OCI-M2 (cell line): ENCODE data around the gene CROCC2.

Source experiments
- DNase-seq: peaks from one replicate; lab custom pipeline; 2025; ENCODE audit not compliant: unreplicated experiment; lab: John Stamatoyannopoulos, UW

CROCC2 gene

GRCh38 chr2:240906141-240906910 lies at the start of gene CROCC2:
CROCC2 (plus strand) TSS chr2:240906336; CDS start chr2:240906514, 178 bp downstream.
- no peak for DNase-seq

DNA sequence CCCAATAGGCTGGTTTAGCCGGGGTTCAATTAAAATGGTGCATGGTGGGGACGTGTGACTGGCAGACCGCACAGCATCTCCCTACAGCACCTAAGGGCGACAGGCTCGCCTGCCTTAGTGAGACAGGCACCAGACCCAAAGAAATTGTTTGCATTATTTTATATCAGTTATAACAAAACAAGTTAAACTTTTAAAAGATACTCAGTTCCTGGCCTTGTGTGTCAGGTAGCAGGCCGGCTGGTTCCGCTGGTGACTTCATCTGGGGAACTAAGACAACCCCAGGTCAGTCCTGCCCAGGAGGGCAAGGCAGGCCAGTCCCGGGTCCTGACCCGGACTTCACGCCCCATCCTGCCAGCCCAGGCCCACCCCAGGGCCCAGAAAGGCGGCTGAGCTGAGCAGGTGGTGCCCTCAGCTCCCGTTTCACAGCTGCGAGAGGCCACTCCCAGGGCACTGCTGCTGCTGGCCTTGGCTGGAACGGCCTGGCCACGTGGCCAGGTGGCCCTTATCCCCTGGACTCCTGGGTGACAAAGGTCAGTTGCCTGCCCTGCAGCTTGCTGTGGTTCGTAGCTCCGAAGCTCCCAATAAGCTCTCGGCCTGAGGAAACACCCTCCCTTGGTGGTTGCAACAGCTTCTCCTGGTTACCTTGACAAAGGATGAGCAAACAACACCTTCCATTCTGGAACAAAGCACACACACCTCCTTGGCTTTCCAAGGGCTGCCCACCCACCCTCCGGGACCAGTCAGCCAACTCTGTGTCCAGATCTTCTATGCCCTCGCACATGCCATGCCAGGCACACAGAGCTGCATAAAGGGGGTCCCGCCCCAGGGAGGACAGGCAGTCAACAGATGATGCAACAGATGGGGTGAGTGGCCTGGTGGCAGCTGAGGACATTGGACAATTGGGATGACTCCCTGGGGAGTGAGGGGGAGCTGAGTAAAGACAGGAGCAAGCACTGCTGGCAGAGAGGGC lies 48.8 kb upstream of the CROCC2 start:
- DNase-seq, result no peak

- DNase-seq, result no peak
Measured at GRCh38 chr2:240858321-240858720, 47.8 kb upstream of the CROCC2 start.

DNA sequence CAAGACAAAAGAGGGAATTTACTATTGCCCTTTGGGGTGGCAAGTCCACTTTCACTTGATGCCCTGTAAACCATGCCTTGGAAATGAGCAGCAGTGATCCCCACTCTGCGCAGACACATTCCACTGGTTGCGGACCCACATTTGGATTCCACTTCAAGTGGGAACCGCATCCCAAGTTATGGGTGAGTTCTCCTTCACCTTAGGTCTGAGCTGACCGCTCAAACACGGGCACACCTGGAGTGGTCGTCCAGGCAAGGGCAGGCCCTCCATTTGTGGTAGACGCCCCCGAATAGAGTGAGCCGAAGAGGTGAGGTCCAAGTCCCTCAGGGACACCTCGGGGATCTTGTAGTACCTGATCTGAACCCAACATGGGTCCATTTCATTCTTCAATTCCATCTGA lies 47.3 kb upstream of the CROCC2 start:
- DNase-seq, result no peak

- no peak for DNase-seq
Measured at GRCh38 chr2:240861547-240861946, 44.6 kb upstream of the CROCC2 start.

- no peak for DNase-seq
Measured at GRCh38 chr2:240864475-240864874, 41.7 kb upstream of the CROCC2 start.

DNA sequence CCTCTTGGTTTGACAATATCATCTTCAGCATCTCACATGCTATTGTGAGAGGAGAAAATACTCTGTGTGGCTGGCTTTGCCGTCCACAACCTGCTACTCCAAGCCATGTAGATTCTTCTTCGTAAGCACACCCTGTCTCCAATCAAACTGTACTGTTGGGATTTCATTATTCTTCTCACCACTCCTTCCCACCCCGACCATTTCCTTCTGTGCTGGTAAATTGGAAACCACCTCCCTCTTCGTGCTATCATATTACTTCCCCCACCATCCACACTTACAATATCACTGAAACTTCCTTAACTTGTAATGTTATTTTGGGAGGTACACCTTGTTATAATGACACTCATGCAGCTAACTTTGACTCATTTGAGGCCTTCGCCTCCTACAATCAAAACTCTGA lies 40.7 kb upstream of the CROCC2 start:
- no peak for DNase-seq

GRCh38 chr2:240868286-240869108 lies 37.6 kb upstream of the CROCC2 start, which contains the start of gene AGXT:
AGXT (plus strand) TSS chr2:240868824; CDS start chr2:240868866, 42 bp downstream.
- DNase-seq, result no peak

DNA sequence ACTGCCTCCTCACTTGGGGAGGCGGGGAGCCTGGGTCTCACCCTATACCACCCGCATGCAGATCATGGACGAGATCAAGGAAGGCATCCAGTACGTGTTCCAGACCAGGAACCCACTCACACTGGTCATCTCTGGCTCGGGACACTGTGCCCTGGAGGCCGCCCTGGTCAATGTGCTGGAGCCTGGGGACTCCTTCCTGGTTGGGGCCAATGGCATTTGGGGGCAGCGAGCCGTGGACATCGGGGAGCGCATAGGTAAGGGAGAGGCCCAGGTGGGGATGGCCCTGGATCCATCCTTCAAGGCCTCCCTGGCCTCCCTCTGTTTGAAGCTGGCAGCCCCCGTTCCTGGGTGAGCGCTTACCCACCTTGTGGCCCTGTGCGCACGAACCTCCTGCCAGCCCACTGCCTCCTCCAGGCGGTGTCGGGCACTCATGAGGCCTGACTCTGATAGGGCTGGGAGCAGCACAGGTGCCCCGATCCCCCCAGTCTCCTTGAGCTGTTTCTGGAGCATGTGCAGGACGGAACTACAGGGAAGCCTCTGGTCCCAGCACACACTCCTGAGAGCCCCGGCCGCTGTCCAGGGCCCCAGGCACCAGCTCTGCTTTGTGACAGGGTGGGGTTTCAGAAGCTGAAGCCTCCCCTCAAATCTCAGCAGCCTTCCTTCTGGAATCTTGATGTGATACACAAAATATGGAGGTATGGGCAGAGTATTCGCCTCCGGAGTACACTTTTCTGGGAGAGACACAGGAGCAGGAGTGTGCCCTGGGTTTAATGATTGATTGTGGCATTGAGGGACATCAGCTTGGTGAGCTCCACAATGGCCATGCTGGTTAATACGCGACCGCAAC lies 36.8 kb upstream of the CROCC2 start:
- no peak for DNase-seq

- DNase-seq, result no peak
Measured at GRCh38 chr2:240869956-240870875, 35.9 kb upstream of the CROCC2 start.

GRCh38 chr2:240871071-240871958 lies 34.8 kb upstream of the CROCC2 start:
- no peak for DNase-seq

DNA sequence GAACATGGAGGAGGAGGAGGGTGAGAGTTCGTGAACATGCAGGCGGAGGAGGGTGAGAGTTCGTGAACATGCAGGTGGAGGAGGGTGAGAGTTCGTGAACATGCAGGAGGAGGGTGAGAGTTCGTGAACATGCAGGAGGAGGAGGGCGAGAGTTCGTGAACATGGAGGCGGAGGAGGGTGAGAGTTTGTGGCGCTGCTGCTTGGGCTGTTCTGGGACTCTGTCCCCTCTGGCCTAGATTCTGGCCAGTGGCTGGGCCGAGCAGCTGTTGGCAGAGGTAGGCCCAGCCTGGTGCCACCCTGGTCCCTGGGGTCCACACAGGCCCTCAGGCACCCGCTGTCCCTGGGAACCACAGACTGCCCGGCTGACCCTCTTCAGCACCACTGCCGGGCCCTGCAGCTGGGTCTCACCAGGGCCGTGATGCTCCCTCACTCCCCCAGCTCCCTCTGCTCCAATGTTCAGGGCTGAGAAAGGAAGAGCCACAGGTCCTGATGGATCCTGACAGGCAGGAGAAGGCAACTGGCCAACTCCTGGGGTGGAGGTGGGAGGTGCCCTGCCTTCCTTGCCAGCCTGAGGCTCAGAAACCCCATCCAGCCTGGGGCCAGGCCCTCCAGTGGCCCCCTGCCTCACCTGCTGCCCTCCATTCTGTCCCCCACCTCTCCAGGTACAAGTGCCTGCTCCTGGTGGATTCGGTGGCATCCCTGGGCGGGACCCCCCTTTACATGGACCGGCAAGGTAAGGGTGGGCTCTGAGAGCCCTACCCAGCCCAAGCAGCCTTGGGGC lies 33.6 kb upstream of the CROCC2 start:
- no peak for DNase-seq

GRCh38 chr2:240873098-240873788 lies 32.9 kb upstream of the CROCC2 start:
- DNase-seq, result no peak

DNA sequence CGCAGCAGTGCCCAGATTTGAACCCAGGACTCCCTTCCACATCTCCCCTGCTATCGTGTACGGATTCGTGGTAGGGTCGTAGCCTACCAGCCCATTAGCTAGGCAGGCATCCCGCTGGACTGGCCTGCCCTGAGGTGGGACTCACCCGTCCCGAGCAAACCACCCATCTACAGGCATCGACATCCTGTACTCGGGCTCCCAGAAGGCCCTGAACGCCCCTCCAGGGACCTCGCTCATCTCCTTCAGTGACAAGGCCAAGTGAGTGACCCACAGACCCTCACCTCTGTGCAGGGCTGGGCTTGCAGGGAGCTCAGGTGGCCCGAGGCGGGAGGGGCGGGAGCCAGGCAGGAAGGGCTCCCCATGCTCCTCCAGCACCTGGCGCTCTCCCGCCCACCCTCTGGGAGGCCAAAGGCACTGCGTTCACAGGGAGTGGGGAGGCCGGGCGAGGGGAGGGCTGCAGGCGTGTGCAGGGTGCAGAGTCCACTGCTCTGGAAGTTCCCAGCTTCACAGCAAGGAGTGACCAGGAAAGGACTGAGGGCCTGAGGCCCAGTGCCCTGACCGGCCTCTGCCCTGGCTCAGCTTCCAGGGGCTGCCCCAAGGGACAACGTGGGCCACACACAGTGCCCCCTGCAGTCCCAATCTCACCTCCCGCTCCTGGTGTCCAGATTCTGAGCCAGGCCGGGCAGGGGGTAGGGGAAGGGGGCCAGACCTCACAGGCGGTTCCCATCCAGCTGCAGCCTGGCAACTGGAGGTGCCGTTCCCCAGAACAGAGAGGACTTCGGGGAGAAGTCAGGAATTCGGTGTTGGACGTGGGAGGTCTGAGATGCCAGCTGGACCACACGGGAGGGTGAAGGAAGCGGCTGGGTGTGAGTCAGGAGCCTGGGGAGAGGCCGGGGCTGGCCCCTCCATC lies 32.1 kb upstream of the CROCC2 start:
- DNase-seq, result no peak

- DNase-seq, result no peak
Measured at GRCh38 chr2:240874715-240875227, 31.4 kb upstream of the CROCC2 start.
